HG02798 (cell line): ENCODE results near the gene HRH2.
"Not testable (repeated sequence)": the region's sequence is repeated elsewhere in the genome, so short reads cannot be mapped to it uniquely, and the experiment has no call there.

ENCODE experiments used
- ATAC-seq: cut with Tn5 transposase; IDR thresholded peaks from one replicate; pipeline ENCODE4 v1.9.1; 2021; ENCODE audit warnings: mild to moderate bottlenecking; ENCODE audit not compliant: unreplicated experiment, poor library complexity

HRH2 gene

DNA sequence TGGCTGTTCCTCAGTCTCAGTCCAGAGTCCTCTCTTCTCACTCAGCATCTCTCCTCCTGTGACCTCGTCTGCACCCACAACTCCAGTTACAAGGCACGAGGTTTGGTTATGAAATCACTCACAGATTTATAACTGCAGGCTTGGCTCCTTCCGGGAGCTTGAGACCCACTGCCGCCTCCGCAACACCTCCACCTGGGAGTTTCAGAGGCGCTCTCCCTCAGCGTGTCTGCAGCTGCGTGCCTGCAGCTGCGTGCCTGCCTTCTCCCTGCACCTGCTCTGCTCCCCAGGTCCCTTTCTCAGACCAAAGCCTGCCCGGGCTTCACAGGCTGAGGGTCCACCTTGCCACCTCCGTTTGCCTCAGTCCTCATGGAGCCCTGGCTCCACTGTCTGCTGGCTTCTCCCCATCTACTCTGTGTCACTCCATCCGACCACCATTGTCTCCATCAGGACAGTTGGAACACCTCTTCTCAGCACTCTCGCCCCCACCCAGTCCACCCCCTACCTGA is 51.5 kb downstream of the HRH2 start:
- ATAC-seq: no peak

DNA sequence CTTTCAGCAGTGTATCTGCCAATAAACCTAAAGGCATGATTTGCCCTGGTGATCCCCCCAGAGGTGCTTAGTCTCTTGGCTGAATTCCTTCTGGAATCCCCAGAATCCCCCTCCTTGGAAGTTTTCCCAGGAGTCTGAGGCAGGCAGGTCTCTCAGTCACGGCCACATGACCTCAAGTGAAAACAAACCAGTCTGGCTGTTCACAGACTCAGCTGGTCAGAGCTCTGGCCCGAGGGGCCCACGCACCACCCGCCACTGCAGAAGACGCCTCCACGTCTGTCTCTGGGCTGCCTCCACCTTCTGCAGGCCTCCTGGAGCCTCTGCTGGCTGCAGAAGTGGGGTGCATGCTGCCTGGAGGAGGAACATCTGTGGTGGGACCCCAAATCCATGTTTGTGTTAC is 52.5 kb downstream of the HRH2 start:
- no peak for ATAC-seq

DNA sequence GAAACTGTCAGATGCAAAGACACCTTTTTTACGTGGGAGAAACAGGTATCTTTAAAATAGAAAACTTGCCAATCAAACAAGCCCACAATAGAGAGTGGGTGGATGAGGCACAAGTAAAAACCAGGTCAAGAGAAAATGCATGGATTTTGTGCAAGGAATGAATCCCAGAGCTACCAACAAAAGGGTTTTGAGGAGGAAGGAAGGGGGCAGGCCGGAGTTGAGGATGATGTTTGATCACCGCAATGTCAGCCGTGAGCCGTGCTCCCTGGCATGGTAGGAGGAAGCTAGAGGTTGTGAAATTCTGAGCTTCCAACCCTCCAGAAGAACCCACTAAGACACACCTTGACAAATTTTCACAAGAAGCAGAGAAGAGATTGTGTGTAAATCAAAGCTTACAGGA is 53.2 kb downstream of the HRH2 start:
- no peak for ATAC-seq

DNA sequence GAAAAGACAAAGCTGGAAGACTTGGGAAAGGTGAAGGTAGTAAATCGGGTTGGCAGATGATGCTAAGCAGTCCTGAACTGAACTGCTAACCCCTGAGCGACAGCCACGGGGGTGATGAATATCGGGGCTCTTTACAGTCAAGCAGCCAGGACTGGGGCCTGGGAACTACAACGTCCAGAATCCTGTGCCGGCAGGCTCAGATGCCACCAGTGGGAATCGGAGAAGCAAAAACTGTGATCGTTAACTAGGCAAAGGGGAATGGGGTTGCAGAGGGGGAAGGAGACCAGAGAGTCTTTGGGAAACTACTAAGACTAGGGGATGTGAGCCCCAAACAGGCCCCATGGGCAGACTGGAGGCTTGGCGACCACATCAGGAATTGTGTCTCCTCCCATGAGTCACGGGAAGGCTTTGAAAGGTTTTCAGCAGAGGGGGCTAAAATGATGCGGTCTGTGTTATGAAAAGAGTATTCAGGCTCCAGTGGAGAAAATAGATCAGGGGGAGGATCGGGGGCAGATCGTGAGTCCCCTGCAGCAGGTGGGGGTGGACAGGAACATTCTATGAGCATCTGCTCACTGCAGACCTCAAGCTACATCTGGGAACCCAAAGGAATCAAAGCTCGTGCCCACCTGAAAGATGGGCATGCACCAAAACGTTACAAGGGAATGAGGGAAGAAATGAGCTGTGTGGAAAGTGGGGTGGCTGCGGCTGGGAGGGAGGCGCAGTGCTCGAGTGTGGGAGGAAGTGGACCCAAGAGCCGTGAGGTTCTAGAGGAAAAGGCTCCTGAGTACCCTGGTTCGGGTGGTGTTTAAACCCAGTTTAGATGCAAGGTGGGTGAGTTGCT is 53.8 kb downstream of the HRH2 start:
- ATAC-seq: no peak

DNA sequence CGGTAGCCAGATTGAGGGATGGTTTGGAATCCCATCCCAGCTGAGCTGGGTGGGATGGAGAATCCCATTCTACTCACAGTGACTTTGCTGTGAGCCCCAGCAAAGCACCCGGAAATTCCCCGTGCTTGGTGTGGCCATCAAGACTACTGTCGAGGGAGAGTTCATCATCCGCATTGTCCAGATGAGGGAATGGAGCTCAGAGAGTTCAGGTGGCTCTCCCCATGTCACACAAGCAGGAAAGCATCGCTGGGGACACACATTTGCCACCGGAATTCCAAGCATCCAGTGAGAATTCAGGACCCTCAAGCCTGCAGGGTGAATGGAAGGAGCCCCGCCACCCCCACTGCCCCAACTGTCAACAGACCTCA is 54.4 kb downstream of the HRH2 start:
- ATAC-seq: no peak

DNA sequence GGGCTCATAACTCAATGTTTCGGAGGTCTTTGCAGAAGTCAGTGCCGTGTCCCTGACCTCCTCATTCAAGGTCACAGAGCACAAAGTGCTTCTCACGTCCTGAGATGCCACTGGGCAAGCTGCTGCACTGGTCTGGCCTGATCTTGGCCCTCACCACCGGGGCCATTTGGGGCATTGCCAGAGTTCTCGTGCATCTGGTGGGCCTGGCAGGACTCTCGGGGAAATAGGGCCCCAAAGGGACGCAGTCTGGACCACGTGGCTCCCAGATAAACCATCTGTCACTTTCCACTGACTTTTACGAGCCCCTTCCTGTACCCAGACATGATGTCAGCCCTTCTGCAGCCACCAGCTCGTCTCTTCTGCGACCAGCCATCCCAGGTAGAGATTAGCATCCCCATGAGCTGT is 54.8 kb downstream of the HRH2 start:
- ATAC-seq: no peak

DNA sequence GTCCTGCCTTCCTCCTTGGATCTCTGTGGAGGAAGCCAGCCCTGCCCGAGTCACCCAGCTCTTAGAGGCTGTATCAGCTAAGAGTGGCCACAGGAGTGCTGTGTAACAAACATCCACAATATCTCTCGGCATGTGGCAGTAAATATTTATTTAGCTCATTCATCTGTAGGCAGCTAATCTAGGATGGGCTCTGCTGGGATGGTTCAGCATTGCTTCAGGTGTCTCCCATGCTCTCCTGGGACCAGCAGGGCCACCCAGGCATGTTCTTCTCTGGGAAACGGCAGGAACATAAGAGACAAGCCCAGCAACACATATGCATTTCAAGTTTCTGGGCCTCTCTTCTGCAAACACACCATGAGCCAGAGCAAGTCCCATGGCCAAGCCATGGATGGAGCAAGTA is 56.1 kb downstream of the HRH2 start:
- ATAC-seq: no peak

DNA sequence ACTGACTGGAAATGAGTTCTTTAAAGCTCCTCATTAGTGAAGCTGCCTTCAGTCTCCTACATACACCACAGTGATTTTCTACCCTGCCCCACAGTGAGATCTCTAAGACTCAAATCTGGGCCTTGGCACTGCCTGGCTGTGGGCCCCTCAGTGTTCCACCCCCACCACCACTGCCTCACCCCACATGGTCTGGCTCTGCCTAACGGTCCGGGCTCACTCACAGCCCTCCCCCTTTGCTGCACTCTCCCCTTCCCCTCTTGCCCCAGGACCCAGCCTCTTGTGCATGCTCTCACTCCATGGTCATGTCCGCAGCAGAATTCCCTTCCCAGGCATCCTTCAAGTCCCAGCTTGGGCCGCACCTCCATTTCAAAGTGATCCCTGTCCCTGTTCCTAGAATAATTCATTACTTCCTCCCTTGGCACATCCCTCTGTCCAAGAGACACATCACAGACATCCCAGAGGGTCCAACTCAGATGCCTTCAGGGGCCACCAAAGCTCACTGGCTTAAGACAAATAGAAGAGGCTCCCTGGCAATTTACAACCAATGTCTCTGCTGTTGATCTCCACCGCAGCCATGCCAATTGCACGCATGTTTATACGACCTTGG is 56.7 kb downstream of the HRH2 start:
- no peak for ATAC-seq

DNA sequence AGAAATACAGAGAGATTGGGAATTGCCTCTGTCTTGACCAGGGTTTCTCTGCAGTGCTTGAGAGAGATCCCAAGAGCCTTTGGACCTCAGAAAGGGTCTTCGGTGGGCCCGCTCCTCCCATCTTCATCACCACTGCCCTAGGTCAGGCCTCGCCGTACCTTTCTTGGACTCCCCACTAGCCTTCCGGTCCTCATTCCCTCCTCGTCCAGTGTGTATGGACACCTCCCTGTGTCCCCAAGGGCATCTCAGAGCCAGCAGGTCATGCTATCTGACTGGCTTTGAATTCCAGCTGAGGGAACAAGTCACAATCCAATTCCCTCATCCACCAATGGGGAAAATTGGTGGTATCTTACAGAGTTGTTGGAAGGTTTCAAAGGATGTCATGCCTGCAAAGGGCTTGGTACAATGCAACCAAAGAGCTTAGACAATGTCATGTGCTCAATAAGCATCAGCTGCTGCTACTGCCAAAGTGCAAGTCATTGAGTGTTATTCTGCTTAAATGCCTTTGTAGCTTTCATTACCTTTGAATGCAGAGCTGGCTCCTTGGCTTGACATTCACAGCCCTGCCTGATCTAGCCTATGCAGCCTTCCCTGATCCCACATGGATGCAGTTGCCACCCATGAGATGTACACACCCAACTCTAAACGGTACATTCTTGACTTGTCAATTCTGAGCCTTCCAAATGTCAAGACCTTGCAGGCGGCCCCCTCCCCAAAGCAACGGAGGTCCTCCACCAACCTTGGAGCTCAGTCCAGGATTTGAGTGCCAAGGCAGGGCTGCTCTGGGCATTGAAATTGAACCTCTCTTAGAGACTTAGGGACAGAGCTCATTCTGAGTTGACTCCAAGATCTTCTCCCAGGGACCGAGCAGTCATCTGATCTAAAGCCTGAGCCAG is 58.0 kb downstream of the HRH2 start:
- ATAC-seq: no peak

DNA sequence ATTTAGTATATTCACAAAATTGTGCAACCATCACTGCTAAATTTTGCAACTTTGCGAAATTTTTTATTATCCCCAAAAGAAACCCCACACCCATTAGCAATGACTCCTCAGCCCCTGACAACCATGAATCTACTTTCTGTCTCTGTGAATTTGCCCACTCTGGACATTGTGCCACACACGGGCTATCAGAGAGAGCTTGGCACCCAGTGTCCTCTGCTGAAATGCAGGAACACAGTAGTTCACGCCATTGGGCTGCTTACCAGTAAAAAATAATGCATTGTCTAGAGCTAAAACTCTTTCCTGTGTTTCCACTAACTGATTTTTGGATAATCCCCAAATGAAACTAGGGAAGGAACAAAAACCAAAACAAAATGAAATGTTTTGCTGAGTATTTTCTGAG is 60.0 kb downstream of the HRH2 start:
- ATAC-seq: no peak

DNA sequence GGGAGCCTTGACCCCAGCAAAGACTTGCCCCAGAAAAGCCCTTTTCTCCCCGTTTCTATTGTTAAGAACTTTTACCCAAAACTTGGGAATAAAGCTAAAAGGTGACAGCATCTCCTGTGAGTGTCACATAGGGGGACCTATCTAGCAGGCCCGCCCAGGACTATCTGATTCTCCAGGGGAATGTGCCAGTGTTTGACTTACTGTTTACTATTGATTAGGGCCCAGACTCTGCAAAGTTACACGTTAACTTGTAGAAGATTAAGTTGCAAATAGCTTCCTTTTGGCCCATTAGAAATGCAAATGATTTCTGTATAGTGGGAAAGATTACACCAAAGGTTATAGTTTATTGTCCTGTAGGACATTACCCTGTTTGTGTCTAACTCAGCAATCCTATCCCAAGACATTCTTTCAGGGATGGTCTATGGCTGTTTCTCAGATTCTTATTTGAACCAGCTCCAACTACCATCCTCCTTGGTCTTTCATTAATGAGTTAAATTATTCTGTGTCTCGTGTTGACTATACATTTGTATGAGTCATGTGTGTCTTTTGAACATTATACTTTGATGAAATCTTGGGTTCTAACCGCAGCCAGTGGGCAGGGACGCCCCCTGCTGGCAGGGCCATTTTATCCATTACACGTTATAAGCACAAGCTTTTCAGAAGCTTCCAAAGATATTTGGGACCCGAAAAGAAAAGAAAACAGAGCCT is 60.7 kb downstream of the HRH2 start:
- no peak for ATAC-seq

DNA sequence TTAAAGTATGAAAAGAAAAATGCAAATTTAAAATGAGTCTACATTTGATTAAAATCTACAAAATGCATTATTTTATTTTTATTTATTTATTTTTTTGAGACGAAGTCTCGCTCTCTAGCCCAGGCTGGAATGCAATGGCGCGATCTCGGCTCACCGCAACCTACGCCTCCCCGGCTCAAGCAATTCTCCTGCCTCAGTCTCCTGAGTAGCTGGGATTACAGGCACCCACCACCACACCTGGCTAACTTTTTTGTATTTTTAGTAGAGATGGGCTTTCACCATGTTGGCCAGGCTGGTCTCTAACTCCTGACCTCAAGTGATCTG is 61.2 kb downstream of the HRH2 start:
- not testable (repeated sequence) for ATAC-seq

DNA sequence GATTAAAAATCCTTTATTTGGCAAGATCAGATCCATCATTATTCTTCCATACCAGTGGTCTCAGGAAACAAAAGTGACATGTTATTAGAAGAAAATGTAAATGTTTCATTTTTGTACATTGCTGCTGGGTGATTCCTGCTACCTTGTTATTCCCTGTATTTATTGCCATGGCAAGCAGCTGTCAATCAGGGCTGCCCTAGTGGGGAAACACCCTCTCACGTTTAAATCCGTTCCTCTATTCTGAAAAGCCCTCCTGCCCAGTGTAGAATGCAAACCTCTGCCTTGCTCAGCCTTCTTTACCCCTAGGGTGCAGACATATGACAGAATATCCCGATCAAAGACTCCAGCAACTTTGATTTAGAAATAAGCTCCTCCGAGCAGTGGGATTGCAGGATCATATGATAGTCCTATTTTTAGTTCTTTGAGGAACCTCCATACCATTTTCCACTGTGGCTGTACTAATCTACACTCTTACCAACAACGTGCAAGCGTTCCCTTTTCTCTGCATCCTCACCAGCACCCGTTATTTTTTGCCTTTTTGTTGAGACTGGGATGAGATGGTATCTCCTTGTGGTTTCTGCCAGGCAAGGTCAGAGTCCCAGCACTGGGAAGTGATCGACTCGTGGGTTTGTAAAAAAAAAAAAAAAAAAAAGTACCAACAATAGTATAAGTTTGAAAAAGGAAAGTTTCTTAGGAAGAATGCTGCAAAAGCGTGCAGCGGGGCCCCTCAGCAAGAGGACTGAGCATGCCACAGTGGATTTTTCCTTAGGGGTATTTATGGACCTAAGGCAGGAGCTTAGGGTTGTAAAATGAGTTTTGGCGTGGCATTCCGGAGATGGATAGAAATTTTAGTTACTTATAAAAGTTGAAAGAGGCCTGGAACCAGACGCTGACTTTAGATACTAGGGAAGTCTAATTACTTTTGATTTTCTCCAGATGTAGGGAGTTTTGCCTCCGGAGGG is 66.7 kb downstream of the HRH2 start:
- ATAC-seq: no peak

DNA sequence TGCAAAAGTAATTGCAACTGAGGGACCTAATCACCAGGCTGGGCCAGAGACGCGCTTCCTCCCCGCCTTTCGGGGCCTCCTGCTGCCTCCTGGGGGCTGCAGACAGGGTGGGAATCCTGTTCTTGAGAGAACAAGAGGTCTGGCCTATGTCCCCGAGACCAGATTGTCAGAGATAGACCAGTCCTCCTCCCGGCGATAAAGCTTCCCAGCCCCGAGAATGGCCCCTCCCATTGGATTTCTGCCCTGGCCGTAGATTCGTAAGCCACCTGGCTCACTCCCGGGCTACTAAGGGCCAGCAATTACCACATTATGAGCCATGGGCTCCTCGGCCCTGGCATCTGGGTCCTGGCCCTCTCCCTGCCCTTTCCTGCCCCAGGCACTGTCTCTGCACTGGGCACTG is 70.4 kb downstream of the HRH2 start:
- ATAC-seq: no peak

DNA sequence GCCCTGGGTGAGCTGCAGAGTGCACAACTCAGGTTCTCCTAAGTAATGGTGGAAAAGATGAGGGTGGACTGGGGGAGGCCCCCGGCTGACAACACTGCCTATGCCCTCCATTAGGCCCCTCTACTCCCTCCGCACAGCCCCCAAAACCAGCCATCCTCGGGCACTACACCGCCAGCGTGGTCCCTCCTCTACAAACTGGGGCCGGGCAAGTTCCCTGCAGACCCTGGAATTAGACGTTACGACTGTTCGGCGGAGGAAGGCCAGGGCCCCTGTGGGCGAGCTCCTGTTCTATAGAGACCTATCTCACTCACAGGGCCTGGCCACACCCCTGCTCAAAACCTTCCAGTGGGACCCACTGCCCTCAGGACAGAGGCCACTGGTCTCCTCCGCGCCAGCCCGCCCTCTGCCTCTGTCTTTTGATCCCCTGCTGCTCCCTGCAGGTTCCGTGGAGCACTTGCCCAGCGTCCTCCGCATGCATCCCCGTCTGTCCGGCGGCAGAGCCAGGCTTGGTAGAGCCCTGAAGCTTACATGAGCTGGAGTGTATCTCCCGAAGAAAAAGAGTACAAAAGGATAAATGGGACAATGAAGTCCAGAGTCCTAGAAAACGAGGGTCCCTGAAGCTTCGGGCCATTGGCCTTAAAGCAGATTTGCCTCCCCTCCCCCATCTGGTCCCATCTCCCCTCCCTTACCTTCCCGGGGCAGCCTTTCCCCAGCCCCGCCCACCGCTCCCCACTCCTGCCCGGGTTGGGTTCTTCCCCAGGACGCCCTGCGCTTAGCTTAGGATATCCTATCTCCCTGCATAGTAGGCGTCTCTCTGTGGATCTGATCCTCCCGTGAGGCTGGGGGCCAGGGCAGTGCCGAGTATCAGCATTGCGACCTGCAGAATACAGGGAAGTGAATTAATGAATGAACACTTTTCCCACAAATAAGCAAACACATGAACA is 71.3 kb downstream of the HRH2 start:
- peak; percentile 9 for ATAC-seq

DNA sequence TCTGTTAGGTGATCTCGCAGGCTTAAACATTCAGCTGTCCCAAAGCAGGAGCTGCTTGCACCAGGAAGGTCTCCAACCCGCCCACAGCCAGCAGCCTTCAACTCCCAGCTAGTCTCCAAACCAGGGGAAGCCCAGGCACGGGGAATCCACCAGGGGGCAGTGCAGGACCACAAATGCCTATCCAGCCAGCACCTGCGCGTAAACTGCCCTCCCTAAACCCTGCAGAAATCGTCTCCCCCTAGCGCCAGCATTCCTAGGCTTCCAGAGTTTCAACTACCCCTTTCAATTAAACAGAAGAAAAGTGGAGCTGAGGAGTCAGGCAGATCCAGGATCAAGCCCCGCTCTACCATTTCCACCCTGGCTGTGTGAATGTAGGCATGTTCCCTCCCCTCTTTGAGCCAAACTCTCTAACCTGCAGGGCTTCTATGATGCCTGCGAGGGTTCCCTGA is 72.0 kb downstream of the HRH2 start:
- peak; percentile 74 for ATAC-seq

DNA sequence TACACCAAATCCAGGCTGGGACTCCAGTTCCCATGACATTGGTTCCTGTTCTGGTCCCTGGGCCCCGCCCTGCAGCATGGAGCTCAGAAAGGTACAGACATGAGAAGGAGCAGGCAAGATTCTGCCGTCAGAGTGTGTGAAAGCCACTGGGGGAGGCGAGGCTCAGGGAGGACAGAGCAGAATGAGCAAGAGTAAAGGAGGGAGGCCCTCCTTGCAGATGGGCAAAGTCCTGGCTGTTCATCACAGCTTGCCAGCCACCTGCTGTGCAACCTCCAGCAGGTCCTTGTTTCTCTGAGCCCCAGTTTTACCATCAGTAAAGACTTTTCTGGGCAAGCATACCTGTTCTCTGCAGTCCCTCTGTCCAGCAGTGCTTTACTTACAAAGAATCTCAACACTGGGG is 73.3 kb downstream of the HRH2 start:
- no peak for ATAC-seq

DNA sequence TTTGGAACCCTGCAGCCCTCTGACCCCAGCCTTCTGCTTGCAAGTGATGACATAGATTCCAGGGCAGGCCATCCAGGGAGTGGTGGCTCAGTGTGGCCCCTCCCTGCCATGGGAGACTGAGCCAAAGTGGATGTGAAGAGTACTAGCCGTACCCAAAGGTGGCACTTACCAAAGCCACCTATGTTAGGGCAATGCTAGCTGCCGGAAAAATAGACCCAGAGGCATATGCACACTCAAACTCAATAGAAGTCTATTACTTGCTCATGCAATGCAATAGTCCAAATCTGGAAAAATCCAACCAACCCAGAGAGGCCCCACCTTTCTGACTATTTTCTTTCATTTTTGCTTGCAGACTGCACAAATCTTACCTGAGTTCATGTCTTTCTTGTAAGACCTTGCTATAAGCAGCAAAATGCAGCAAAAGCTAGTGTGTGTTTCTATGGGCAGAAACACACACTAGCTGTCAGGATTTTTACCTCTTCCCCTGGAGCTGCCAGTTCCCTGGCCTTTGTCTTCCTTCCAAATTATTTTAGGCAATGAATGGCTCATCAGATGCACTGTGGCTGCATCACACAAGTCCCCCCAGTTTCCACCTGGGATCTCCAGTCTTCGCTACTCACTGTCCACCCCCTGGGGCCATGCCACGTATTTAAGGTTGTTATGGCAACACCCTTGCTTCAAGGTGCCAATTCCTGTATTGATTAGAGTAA is 74.0 kb downstream of the HRH2 start:
- no peak for ATAC-seq
